ENCODE data around the gene EXOC3L2.

EXOC3L2 gene

GRCh38 chr19:45283443-45284033 is 38.3 kb upstream of the EXOC3L2 start:
- Mint-ChIP-seq H3K9me3 (no peaks in the 10 kb centered on the region), H3K36me3 (ENCODE audit: low read depth) (peaks cover 60% of the 10 kb centered on the region), H3K27me3 (ENCODE audit: low read depth) (no peaks in the 10 kb centered on the region), H3K4me1 (no peaks in the 10 kb centered on the region), H3K4me3 (no peak overlapping the region), H3K27ac (no peak overlapping the region)
- TF ChIP-seq CTCF (IDR thresholded peaks at IDR 0.05; ENCODE audit: unreplicated experiment in 3 of 3), result no peak

GRCh38 chr19:45280471-45280961 is 35.3 kb upstream of the EXOC3L2 start:
- Mint-ChIP-seq H3K27ac (no peak overlapping the region), H3K27me3 (ENCODE audit: low read depth) (no peaks in the 10 kb centered on the region), H3K9me3 (no peaks in the 10 kb centered on the region)

GRCh38 chr19:45279587-45280192 is 34.5 kb upstream of the EXOC3L2 start:
- no peak for TF ChIP-seq CTCF (IDR thresholded peaks at IDR 0.05; ENCODE audit: unreplicated experiment in 3 of 3)
- no peaks in the 10 kb centered on the region for H3K9me3 Mint-ChIP-seq
- H3K27ac Mint-ChIP-seq, result no peak overlapping the region
- no peak overlapping the region for H3K4me3 Mint-ChIP-seq
- peaks cover 61% of the 10 kb centered on the region for H3K36me3 Mint-ChIP-seq (ENCODE audit: low read depth)
- H3K27me3 Mint-ChIP-seq (ENCODE audit: low read depth), result no peaks in the 10 kb centered on the region
- H3K4me1 Mint-ChIP-seq, result peaks cover 7% of the 10 kb centered on the region

More at GRCh38 chr19:45280471-45280961, 35.3 kb upstream of the EXOC3L2 start:
- H3K4me3 Mint-ChIP-seq, result no peak overlapping the region
- H3K36me3 Mint-ChIP-seq (ENCODE audit: low read depth), result peaks cover 63% of the 10 kb centered on the region
- peaks cover 7% of the 10 kb centered on the region for H3K4me1 Mint-ChIP-seq
- TF ChIP-seq CTCF (IDR thresholded peaks at IDR 0.05; ENCODE audit: unreplicated experiment in 3 of 3), result no peak

- no peaks in the 10 kb centered on the region for H3K27me3 Mint-ChIP-seq (ENCODE audit: low read depth)
- peaks cover 13% of the 10 kb centered on the region for H3K4me1 Mint-ChIP-seq
Measured at GRCh38 chr19:45278087-45278486, 32.9 kb upstream of the EXOC3L2 start.

DNA sequence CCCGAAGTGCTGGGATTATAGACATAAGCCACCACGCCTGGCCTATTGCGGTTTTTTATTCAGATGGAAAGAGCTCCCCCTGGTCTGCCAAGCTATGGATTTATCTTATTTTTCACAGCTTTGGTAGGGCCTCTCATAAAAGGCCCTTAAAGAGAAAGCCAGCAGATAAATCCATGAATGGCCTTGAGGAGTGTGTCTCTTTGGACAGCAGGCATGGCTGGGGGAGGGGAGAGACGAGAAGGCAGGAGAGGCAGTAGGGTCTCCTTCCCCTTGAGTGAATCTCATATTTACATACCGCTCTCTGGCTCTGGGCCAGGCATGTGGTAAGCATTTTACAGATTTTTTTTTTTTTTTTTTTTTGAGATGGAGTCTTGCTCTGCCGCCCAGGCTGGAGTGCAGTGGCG is 31.1 kb upstream of the EXOC3L2 start:
- H3K27ac Mint-ChIP-seq, result peak overlapping the region; percentile 25 to 87 (median 68)
- no peaks in the 10 kb centered on the region for H3K9me3 Mint-ChIP-seq
- H3K4me3 Mint-ChIP-seq, result no peak overlapping the region
- no peak for TF ChIP-seq CTCF (IDR thresholded peaks at IDR 0.05; ENCODE audit: unreplicated experiment in 3 of 3)
- peaks cover 25% of the 10 kb centered on the region for H3K4me1 Mint-ChIP-seq
- no peaks in the 10 kb centered on the region for H3K27me3 Mint-ChIP-seq (ENCODE audit: low read depth)
- H3K36me3 Mint-ChIP-seq (ENCODE audit: low read depth), result peaks cover 57% of the 10 kb centered on the region

More at GRCh38 chr19:45278087-45278486, 32.9 kb upstream of the EXOC3L2 start:
- Mint-ChIP-seq H3K36me3 (ENCODE audit: low read depth) (peaks cover 59% of the 10 kb centered on the region), H3K4me3 (no peak overlapping the region), H3K27ac (no peak overlapping the region), H3K9me3 (no peaks in the 10 kb centered on the region)
- no peak for TF ChIP-seq CTCF (IDR thresholded peaks at IDR 0.05; ENCODE audit: unreplicated experiment in 3 of 3)
